Colonic mucosa (tissue), 4 donors: Measurements from ENCODE around the gene PLVAP. TPM values are rescaled to one million over a fixed set of nuclear protein-coding genes. Genes with fewer than 3 reads are reported as not detected.

Source experiments
- DNase-seq: peaks from one replicate; pipeline ENCODE4 v3.0.0-alpha.2; 2020
- H3K27ac ChIP-seq: fragments of 200-600 bp; one replicate; pipeline ENCODE4 v1.8.0; 2021
- H3K27me3 ChIP-seq: fragments of 200-600 bp; one replicate; pipeline ENCODE4 v1.8.0; 2021
- H3K36me3 ChIP-seq: fragments of 200-600 bp; one replicate; pipeline ENCODE4 v1.8.0; 2021
- H3K4me1 ChIP-seq: fragments of 200-600 bp; one replicate; pipeline ENCODE4 v1.8.0; 2021; ENCODE audit warnings: mild to moderate bottlenecking
- H3K4me3 ChIP-seq: fragments of 200-600 bp; one replicate; pipeline ENCODE4 v1.8.0; 2021
- H3K9ac ChIP-seq, 2 donors: one replicate each; pipeline ENCODE4 v1.7.0; 2013; ENCODE audit warnings: control low read depth in 2 of 2, low read depth in 2 of 2, low read length in 2 of 2
- H3K9me3 ChIP-seq: fragments of 200-600 bp; one replicate; pipeline ENCODE4 v1.8.0; 2021
- intact Hi-C: fragments of 100-400 bp; cut with DNase I; formaldehyde crosslinking; loops from one replicate; pipeline ENCODE4 v1.14.1; 2022
- total RNA-seq, 2 donors: library from RNA; stranded (reverse); fragmentation: NEBNext Ultra II Directional in 1 of 2; extraction: Animal tissue kit (Norgen Biotek cat#: 25700) in 1 of 2; gene quantifications; one replicate each; pipeline ENCODE4 v1.2.1, GENCODE V29; 2021
- TF ChIP-seq, protein P1 (sequence below): fragments of 200-600 bp; IDR thresholded peaks from one replicate; pipeline ENCODE4 v1.8.0; 2022; ENCODE audit warnings: antibody characterized with exemption, mild to moderate bottlenecking
- donor health status: healthy.
- donor health status: DM: no; HTN: no; CAD: no.
- donor health status: DM: no; HTN: no; CAD: no.

PLVAP gene
- total RNA-seq, 2 donors from 2014 or later: 20.8 to 47.1 TPM

DNA sequence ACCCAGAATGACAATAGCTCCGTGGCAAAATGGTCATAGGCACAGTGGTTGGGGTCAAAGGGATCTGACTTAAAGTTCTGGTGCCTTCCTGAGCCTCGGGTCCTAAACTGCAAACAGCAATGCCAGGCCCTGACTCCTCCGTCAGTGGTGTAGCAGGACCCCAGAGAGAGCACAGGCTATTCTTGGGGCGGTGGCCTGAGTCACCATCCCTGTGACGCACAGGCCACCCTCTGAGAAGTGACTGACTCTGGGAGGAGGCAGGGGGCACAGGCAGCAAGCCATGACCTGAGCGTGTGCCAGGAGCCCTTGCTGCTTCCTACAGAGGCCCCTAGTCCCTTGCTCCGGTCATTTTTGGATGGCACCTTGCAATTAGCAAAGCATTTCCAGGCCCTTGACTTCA, 18.7 kb downstream of the PLVAP start:
- Histone ChIP-seq H3K4me1 (no peaks in the 10 kb centered on the region), H3K27ac (no peak overlapping the region), H3K27me3 (no peaks in the 10 kb centered on the region), H3K9me3 (no peaks in the 10 kb centered on the region), H3K36me3 (no peaks in the 10 kb centered on the region), H3K9ac (no peak overlapping the region), H3K4me3 (no peak overlapping the region)
- TF ChIP-seq, protein P1, sequence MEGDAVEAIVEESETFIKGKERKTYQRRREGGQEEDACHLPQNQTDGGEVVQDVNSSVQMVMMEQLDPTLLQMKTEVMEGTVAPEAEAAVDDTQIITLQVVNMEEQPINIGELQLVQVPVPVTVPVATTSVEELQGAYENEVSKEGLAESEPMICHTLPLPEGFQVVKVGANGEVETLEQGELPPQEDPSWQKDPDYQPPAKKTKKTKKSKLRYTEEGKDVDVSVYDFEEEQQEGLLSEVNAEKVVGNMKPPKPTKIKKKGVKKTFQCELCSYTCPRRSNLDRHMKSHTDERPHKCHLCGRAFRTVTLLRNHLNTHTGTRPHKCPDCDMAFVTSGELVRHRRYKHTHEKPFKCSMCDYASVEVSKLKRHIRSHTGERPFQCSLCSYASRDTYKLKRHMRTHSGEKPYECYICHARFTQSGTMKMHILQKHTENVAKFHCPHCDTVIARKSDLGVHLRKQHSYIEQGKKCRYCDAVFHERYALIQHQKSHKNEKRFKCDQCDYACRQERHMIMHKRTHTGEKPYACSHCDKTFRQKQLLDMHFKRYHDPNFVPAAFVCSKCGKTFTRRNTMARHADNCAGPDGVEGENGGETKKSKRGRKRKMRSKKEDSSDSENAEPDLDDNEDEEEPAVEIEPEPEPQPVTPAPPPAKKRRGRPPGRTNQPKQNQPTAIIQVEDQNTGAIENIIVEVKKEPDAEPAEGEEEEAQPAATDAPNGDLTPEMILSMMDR: no peak
- intact Hi-C loops: no loop called here
- DNase-seq: no peak

DNA sequence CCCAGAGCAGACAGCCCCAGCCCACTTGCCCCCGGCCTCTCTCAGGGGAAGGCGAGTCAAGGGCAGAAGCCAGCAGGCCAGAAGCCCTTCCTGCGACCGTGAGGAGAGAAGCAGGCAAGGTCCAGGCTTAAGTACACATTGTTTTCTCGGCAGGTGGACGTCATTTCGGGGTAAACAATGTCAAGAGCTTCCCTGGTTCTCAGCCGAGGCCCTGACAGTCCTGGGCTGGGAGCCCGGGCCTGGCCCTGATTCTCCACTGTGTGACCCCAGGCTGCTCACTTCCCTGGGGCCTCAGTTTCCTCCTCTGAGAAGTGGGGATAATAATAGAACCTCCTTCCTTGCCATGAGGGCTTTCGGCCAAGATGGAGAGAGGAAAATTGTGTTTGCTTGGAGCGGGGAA, 19.4 kb downstream of the PLVAP start:
- TF ChIP-seq, protein P1: no peak
- no peak for DNase-seq
- no peaks in the 10 kb centered on the region for H3K27me3 ChIP-seq
- no peaks in the 10 kb centered on the region for H3K4me1 ChIP-seq
- no peaks in the 10 kb centered on the region for H3K9me3 ChIP-seq
- no peak overlapping the region for H3K4me3 ChIP-seq
- no peaks in the 10 kb centered on the region for H3K36me3 ChIP-seq
- H3K27ac ChIP-seq: no peak overlapping the region
- intact Hi-C loops: no loop called here
- H3K9ac ChIP-seq: no peak overlapping the region

DNA sequence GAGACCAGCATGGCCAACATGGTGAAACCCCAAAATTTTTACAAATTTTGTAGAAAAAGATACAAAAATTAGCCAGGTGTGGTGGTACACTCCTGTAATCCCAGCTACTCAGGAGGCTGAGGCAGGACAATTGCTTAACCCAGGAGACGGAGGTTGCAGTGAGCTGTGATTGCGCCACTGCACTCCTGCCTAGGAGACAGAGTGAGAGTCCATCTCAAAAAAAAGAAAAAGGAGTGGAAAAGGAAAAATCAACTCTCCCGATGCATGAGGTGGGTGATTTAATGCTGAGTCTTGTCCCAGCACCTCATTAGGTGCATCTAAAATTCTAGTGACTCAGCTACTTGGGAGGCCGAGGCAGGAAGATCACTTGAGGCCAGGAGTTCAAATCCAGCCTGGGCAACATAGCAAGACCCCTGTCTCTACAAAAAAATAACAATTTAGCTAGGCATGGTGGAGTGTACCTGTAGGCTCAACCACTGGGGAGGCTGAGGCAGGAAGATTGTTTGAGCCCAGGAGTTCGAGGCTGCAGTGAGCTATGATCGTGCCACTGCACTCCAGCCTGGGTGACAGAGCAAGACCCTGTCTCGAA, 20.0 kb downstream of the PLVAP start:
- DNase-seq: no peak
- Histone ChIP-seq H3K27ac (no peak overlapping the region), H3K9me3 (no peaks in the 10 kb centered on the region), H3K36me3 (no peaks in the 10 kb centered on the region), H3K4me3 (no peak overlapping the region), H3K27me3 (no peaks in the 10 kb centered on the region), H3K4me1 (no peaks in the 10 kb centered on the region), H3K9ac (no peak overlapping the region)
- TF ChIP-seq, protein P1: no peak
- intact Hi-C loops: no loop called here

DNA sequence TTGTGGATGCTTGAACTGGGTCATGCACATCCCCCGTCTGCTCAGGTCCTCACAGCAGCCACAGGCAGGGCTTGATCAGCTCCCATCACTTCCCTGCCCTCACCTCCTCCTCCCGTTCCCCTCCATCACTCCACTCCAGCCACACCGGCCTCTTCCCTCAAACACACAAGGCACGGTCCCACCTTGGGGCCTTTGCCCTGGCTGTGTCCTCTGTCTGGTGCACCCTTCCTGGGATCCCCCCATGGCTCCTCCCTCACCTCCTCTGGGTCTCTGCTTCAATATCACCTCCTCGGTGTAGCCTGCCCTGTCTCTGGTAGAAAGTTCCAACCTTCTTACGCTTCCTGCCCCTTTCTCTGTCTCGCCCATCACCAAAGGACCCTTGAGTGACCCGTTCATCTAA, 23.8 kb downstream of the PLVAP start:
- intact Hi-C loops: no loop called here
- Histone ChIP-seq H3K9me3 (no peaks in the 10 kb centered on the region), H3K9ac (no peak overlapping the region), H3K27ac (no peak overlapping the region), H3K27me3 (no peaks in the 10 kb centered on the region), H3K36me3 (no peaks in the 10 kb centered on the region), H3K4me3 (no peak overlapping the region), H3K4me1 (no peaks in the 10 kb centered on the region)
- no peak for DNase-seq
- TF ChIP-seq, protein P1: no peak

DNA sequence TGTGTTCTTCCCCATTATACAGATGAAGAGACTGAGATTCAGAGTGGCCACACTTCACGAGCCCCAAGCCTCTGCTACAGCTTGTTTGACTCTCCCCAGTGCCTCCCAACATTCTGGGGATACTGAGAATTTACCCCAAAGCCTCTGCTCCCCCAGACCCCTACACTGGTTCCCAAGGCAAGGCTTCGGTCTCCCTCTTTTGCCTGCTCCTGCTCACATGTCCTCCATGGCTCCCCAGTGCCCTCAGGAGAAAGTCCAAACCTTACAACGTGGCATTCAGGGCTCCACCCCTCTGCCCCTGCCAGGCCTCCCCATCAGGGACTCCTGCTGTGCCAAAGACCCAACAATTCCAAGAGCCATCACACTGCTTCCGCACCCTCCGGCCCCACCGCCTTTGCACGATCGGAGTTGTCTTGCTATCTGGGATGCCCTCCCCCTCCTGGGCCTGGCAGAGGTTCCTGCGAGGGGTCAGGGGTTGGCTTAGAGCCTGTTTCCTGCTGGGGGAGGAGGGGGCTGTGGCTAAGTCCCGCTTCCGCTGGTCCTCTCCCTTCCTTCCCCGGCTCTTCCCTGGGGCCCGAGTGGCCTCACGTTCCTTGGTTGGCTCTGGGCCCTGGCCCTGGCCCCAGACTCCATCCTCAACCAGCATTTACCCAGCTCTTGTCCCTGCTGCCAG, 24.4 kb downstream of the PLVAP start:
- Histone ChIP-seq H3K4me1 (no peaks in the 10 kb centered on the region), H3K27ac (no peak overlapping the region), H3K36me3 (no peaks in the 10 kb centered on the region), H3K4me3 (no peak overlapping the region), H3K27me3 (no peaks in the 10 kb centered on the region), H3K9ac (no peak overlapping the region), H3K9me3 (no peaks in the 10 kb centered on the region)
- TF ChIP-seq, protein P1: no peak
- intact Hi-C loops: no loop called here
- no peak for DNase-seq
